HepG2 (cell line): Measurements from ENCODE around the gene GPS1. TPM values are rescaled to one million over a fixed set of nuclear protein-coding genes. Genes with fewer than 3 reads are reported as not detected.

Experiments used
- AKAP8 ChIP-seq: sonication (generic); formaldehyde crosslinking; IDR thresholded peaks from 2 replicates; pipeline ENCODE4 v1.5.1; 2020; ENCODE audit warnings: mild to moderate bottlenecking, missing genetic modification reagents
- CHCHD3 ChIP-seq: sonication (generic); formaldehyde crosslinking; IDR thresholded peaks from 2 replicates; pipeline ENCODE4 v1.8.0; 2022; ENCODE audit warnings: mild to moderate bottlenecking, missing genetic modification reagents, moderate library complexity
- DR1 ChIP-seq: sonication (generic); formaldehyde crosslinking; IDR thresholded peaks from 2 replicates; pipeline ENCODE4 v1.8.0; 2021; ENCODE audit warnings: mild to moderate bottlenecking, missing genetic modification reagents, inconsistent platforms
- GABPB1 ChIP-seq: IDR thresholded peaks from 2 replicates; pipeline ENCODE4 v1.6.1; 2016; ENCODE audit warnings: mild to moderate bottlenecking, missing genetic modification reagents, moderate library complexity, missing compliant biosample characterization
- HNRNPL ChIP-seq: fragments of 200-400 bp; formaldehyde crosslinking; IDR thresholded peaks from 2 replicates; pipeline ENCODE4 v1.6.1; 2017; ENCODE audit warnings: mild to moderate bottlenecking, low read depth, low read length
- MED13 ChIP-seq: sonication (generic); formaldehyde crosslinking; IDR thresholded peaks from 2 replicates; pipeline ENCODE4 v1.5.0; 2020; ENCODE audit warnings: missing genetic modification reagents
- MTA1 ChIP-seq: sonication (generic); formaldehyde crosslinking; IDR thresholded peaks from 2 replicates; pipeline ENCODE4 v1.4.0; 2020; ENCODE audit warnings: missing genetic modification reagents, mild to moderate bottlenecking, borderline replicate concordance
- NR2F2 ChIP-seq: IDR thresholded peaks from 2 replicates; pipeline ENCODE4 v1.6.1; 2012; ENCODE audit warnings: low read depth, inconsistent platforms, borderline replicate concordance
- PAF1 ChIP-seq: IDR thresholded peaks from 2 replicates; pipeline ENCODE4 v1.6.1; 2016; ENCODE audit warnings: missing genetic modification reagents, missing compliant biosample characterization
- POLR2G ChIP-seq: fragments of 200-400 bp; formaldehyde crosslinking; IDR thresholded peaks from 2 replicates; pipeline ENCODE4 v1.6.1; 2018; ENCODE audit warnings: mild to moderate bottlenecking, low read depth, low read length, moderate library complexity
- RBFOX2 ChIP-seq: fragments of 200-400 bp; formaldehyde crosslinking; IDR thresholded peaks from 2 replicates; pipeline ENCODE4 v1.6.1; 2017; ENCODE audit warnings: low read depth, mild to moderate bottlenecking, low read length
- RBM22 ChIP-seq: fragments of 200-400 bp; formaldehyde crosslinking; optimal IDR thresholded peaks from 2 replicates; pipeline ENCODE3; 2017; ENCODE audit warnings: mild to moderate bottlenecking, low read length, moderate library complexity
- SRSF1 ChIP-seq: fragments of 200-400 bp; formaldehyde crosslinking; optimal IDR thresholded peaks from 2 replicates; pipeline ENCODE3; 2017; ENCODE audit warnings: mild to moderate bottlenecking, low read depth, low read length, moderate library complexity
- SRSF4 ChIP-seq: fragments of 200-400 bp; formaldehyde crosslinking; IDR thresholded peaks from one replicate; pipeline ENCODE4 v1.6.1; 2018; ENCODE audit warnings: mild to moderate bottlenecking, low read depth, low read length, moderate library complexity; ENCODE audit not compliant: poor library complexity, severe bottlenecking
- TAF15 ChIP-seq: fragments of 200-400 bp; formaldehyde crosslinking; IDR thresholded peaks from one replicate; pipeline ENCODE4 v1.6.1; 2018; ENCODE audit warnings: mild to moderate bottlenecking, low read depth, low read length; ENCODE audit not compliant: poor library complexity, severe bottlenecking
- YEATS4 ChIP-seq: sonication (generic); formaldehyde crosslinking; IDR thresholded peaks from 2 replicates; pipeline ENCODE4 v1.4.0; 2020; ENCODE audit warnings: missing genetic modification reagents, borderline replicate concordance
- ZC3H13 ChIP-seq: sonication (generic); formaldehyde crosslinking; IDR thresholded peaks from 2 replicates; pipeline ENCODE4 v1.8.1; 2023; ENCODE audit warnings: mild to moderate bottlenecking, missing genetic modification reagents, moderate library complexity
- ZMYM4 ChIP-seq: sonication (generic); formaldehyde crosslinking; IDR thresholded peaks from 2 replicates; pipeline ENCODE4 v1.8.1; 2023; ENCODE audit warnings: mild to moderate bottlenecking, missing genetic modification reagents
- ZNF205 ChIP-seq: IDR thresholded peaks from 2 replicates; pipeline ENCODE4 v1.6.1; 2018; ENCODE audit warnings: missing biosample characterization, missing genetic modification reagents
- ZNF232 ChIP-seq: sonication (generic); formaldehyde crosslinking; IDR thresholded peaks from 2 replicates; pipeline ENCODE4 v1.4.0; 2020; ENCODE audit warnings: missing genetic modification reagents, borderline replicate concordance
- ZNF546 ChIP-seq: sonication (generic); formaldehyde crosslinking; conservative IDR thresholded peaks from 2 replicates; pipeline ENCODE4 v1.8.1; 2023; ENCODE audit warnings: mild to moderate bottlenecking, missing genetic modification reagents
- ZNF619 ChIP-seq: sonication (generic); formaldehyde crosslinking; IDR thresholded peaks from 2 replicates; pipeline ENCODE4 v1.4.0; 2020; ENCODE audit warnings: mild to moderate bottlenecking, missing genetic modification reagents
- ZNF644 ChIP-seq: IDR thresholded peaks from 2 replicates; pipeline ENCODE4 v1.6.1; 2016; ENCODE audit warnings: low read depth
- ZNF670 ChIP-seq: sonication (generic); formaldehyde crosslinking; IDR thresholded peaks from 2 replicates; pipeline ENCODE4 v1.8.0; 2022; ENCODE audit warnings: mild to moderate bottlenecking, missing genetic modification reagents, borderline replicate concordance
- ZNF780A ChIP-seq: sonication (generic); formaldehyde crosslinking; IDR thresholded peaks from 2 replicates; pipeline ENCODE4 v1.8.0; 2022; ENCODE audit warnings: mild to moderate bottlenecking, missing genetic modification reagents, moderate library complexity
- ZNF788 ChIP-seq: sonication (generic); formaldehyde crosslinking; IDR thresholded peaks from 2 replicates; pipeline ENCODE4 v1.5.0; 2020; ENCODE audit warnings: mild to moderate bottlenecking, missing genetic modification reagents, borderline replicate concordance
- ZNF790 ChIP-seq: sonication (generic); formaldehyde crosslinking; IDR thresholded peaks from 2 replicates; pipeline ENCODE4 v1.8.0; 2022; ENCODE audit warnings: missing genetic modification reagents, mild to moderate bottlenecking, borderline replicate concordance
- polyA plus RNA-seq, 8 experiments: library from polyadenylated mRNA; depleted of rRNA in 3 of 8; stranded (reverse) in 7 of 8; unstranded in 1 of 8; fragments of >200 nt; fragmentation: Illumina TruSeq in 4 of 8; extraction: Trizol in 4 of 8; gene quantifications; 2 replicates each; pipeline versions ENCODE4 v1.2.1 to v1.2.3, GENCODE V29; 2011 to 2016; ENCODE audit warnings: low read depth in 4 of 8, missing spikeins in 1 of 8, mixed read lengths in 1 of 8; ENCODE audit not compliant: insufficient read depth in 1 of 8
- total RNA-seq, 5 experiments: library from RNA; depleted of rRNA; stranded (reverse); fragments of >200 nt; fragmentation: Illumina TruSeq; extraction: Trizol; gene quantifications; 2 replicates each; pipeline ENCODE4 v1.2.3, GENCODE V29; 2016; ENCODE audit warnings: low read depth in 1 of 5
- TF ChIP-seq, protein P1 (sequence below): sonication (generic); formaldehyde crosslinking; conservative IDR thresholded peaks from 2 replicates; pipeline ENCODE4 v1.8.1; 2023; ENCODE audit warnings: missing genetic modification reagents
- TF ChIP-seq, protein P2 (sequence below): IDR thresholded peaks from 2 replicates; pipeline ENCODE4 v1.6.1; 2016; ENCODE audit warnings: missing compliant biosample characterization, missing genetic modification reagents, borderline replicate concordance

The GPS1 gene
- total and polyA plus RNA-seq, 2 of the 13 experiments (the other 11 are each of a cell fraction or from before 2014, with no cell fraction given): 124 to 128 TPM

DNA sequence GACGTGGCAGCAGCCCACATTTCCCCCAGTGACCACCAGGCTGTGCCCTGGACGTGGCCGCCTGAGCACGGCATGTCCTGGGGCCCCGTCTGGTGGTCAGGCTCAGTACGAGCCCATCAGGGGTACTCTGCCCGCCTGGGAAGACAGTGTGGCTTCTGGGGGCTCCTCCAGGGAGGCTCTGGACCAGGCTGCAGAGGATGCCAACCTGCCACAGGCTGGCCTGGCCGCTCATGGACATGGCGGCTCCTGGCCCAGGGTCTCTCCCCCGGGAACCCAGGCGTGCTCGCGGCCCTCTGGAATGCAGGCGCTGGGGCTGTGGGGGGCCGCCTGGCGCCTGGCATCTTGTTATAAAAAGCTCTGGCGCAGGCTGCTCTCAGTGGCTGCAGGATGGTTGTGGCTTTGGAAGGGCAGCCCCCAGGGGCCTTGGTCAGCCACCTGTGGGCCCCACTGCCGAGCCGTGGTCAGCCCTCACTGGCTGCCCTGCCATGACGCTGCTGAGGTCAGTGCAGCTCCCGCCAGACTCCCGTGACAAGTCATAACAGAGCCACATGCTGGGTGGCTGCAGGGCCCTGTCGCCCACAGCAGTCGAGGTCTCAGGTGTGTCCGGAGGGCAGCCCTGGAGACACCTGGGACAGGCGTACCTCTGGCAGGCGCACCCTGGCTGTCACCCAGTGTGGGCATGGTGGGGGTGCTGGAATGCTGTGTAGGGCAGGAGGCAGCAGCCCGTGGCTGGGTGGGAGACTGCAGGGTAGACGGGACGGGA lies 44.0 kb upstream of the GPS1 start (continued):
- peak; percentile 26; the same call in 1 of the 2 replicates for TF ChIP-seq ZNF619 (CRISPR knock-in tag)
- TF ChIP-seq NR2F2: 0 out of 2 replicates have a peak, but pooled peaks have one; percentile 6
- 0 out of 2 replicates have a peak, but pooled peaks have one; percentile 5 for TF ChIP-seq GABPB1 (CRISPR knock-in tag)
- TF ChIP-seq ZNF644 (CRISPR knock-in tag): no peak
- TF ChIP-seq ZNF205 (CRISPR knock-in tag): no peak
- TF ChIP-seq, protein P1, sequence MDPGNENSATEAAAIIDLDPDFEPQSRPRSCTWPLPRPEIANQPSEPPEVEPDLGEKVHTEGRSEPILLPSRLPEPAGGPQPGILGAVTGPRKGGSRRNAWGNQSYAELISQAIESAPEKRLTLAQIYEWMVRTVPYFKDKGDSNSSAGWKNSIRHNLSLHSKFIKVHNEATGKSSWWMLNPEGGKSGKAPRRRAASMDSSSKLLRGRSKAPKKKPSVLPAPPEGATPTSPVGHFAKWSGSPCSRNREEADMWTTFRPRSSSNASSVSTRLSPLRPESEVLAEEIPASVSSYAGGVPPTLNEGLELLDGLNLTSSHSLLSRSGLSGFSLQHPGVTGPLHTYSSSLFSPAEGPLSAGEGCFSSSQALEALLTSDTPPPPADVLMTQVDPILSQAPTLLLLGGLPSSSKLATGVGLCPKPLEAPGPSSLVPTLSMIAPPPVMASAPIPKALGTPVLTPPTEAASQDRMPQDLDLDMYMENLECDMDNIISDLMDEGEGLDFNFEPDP (CRISPR knock-in tag): 0 out of 2 replicates have a peak, but pooled peaks have one; percentile 93
- no peak for TF ChIP-seq DR1
- TF ChIP-seq SRSF1: peak; percentile 9
- no peak for TF ChIP-seq ZNF780A
- peak; percentile 58 for TF ChIP-seq POLR2G
- TF ChIP-seq ZNF788: 0 out of 2 replicates have a peak, but pooled peaks have one; percentile 29
- 0 out of 2 replicates have a peak, but pooled peaks have one; percentile 66 for TF ChIP-seq CHCHD3 (CRISPR knock-in tag)
- 0 out of 2 replicates have a peak, but pooled peaks have one; percentile 23 for TF ChIP-seq ZNF546 (CRISPR knock-in tag)
- TF ChIP-seq MTA1 (CRISPR knock-in tag): peak; percentile 48; the same call in 1 of the 2 replicates
- peak; percentile 53 for TF ChIP-seq ZC3H13 (CRISPR knock-in tag)
- TF ChIP-seq ZNF790 (CRISPR knock-in tag): no peak
- TF ChIP-seq TAF15: peak; percentile 17
- no peak for TF ChIP-seq ZMYM4 (CRISPR knock-in tag)
- TF ChIP-seq HNRNPL: peak; percentile 82; the same call in 1 of the 2 replicates
- TF ChIP-seq SRSF4: peak; percentile 32
- TF ChIP-seq RBM22: peak; percentile 71
- peak; percentile 85 for TF ChIP-seq RBFOX2
- TF ChIP-seq ZNF232: no peak
- 0 out of 2 replicates have a peak, but pooled peaks have one; percentile 32 for TF ChIP-seq ZNF670 (CRISPR knock-in tag)
- TF ChIP-seq, protein P2, sequence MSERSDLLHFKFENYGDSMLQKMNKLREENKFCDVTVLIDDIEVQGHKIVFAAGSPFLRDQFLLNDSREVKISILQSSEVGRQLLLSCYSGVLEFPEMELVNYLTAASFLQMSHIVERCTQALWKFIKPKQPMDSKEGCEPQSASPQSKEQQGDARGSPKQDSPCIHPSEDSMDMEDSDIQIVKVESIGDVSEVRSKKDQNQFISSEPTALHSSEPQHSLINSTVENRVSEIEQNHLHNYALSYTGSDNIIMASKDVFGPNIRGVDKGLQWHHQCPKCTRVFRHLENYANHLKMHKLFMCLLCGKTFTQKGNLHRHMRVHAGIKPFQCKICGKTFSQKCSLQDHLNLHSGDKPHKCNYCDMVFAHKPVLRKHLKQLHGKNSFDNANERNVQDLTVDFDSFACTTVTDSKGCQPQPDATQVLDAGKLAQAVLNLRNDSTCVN (CRISPR knock-in tag): no peak
- peak; percentile 68; the same call in 1 of the 2 replicates for TF ChIP-seq AKAP8
- TF ChIP-seq MED13: no peak
- peak; percentile 78 for TF ChIP-seq PAF1 (CRISPR knock-in tag)
- TF ChIP-seq YEATS4 (CRISPR knock-in tag): no peak
